G401.6 (cell line): Measurements from ENCODE around the gene LRP5.

Experiments
- FAIRE-seq: peaks from 2 replicates; lab custom pipeline; 2012; peaks lifted over from hg19 to GRCh38; lab: Jason Lieb, UNC

Gene LRP5

GRCh38 chr11:68309621-68310185, 2.7 kb upstream of the LRP5 start:
- FAIRE-seq: no peak

GRCh38 chr11:68311160-68312116, 953 bp upstream of the LRP5 start:
- FAIRE-seq: no peak

- FAIRE-seq: no peak
These were observed 586 bp downstream of the LRP5 start for GRCh38 chr11:68312780-68313573.

- FAIRE-seq: no peak
These were observed 1.3 kb downstream of the LRP5 start for GRCh38 chr11:68313574-68314202.

- FAIRE-seq: no peak
These were observed 2.1 kb downstream of the LRP5 start for GRCh38 chr11:68314203-68315170.

- no peak for FAIRE-seq
These were observed 3.0 kb downstream of the LRP5 start for GRCh38 chr11:68315171-68315920.

GRCh38 chr11:68317147-68317785, 4.9 kb downstream of the LRP5 start:
- no peak for FAIRE-seq

- FAIRE-seq: no peak
These were observed 9.1 kb downstream of the LRP5 start for GRCh38 chr11:68321293-68322051.

- FAIRE-seq: no peak
These were observed 9.7 kb downstream of the LRP5 start for GRCh38 chr11:68322052-68322430.

- no peak for FAIRE-seq
These were observed 11.8 kb downstream of the LRP5 start for GRCh38 chr11:68324241-68324640.

GRCh38 chr11:68324695-68325094, 12.3 kb downstream of the LRP5 start:
- FAIRE-seq: no peak

GRCh38 chr11:68325183-68325906, 13.0 kb downstream of the LRP5 start:
- FAIRE-seq: no peak

- no peak for FAIRE-seq
These were observed 13.5 kb downstream of the LRP5 start for GRCh38 chr11:68325907-68326220.

GRCh38 chr11:68326334-68327215, 14.2 kb downstream of the LRP5 start:
- FAIRE-seq: no peak

- no peak for FAIRE-seq
These were observed 15.4 kb downstream of the LRP5 start for GRCh38 chr11:68327586-68328370.

- FAIRE-seq: no peak
These were observed 16.1 kb downstream of the LRP5 start for GRCh38 chr11:68328374-68329091.
